OCI-LY1 (cell line): ENCODE data around the gene BBS12.

Source experiments
- H2AFZ ChIP-seq: fragments of 200-600 bp; sonication (generic), shearing (Covaris generic); 2 replicates; pipeline ENCODE4 v1.6.0; 2014; ENCODE audit warnings: antibody characterized with exemption, mild to moderate bottlenecking, low read length
- H3F3A ChIP-seq: fragments of 200-600 bp; sonication (generic), shearing (Covaris generic); 2 replicates; pipeline ENCODE4 v1.6.0; 2014; ENCODE audit warnings: mild to moderate bottlenecking, antibody characterized with exemption, low read length, moderate library complexity; ENCODE audit not compliant: insufficient read depth
- H3K27ac ChIP-seq: fragments of 200-600 bp; sonication (generic); 2 replicates; pipeline ENCODE4 v1.5.1; 2014; ENCODE audit warnings: low read length, mixed run types, mild to moderate bottlenecking, low read depth; ENCODE audit not compliant: poor library complexity, severe bottlenecking
- H3K27me3 ChIP-seq: fragments of 200-600 bp; sonication (generic); 2 replicates; pipeline ENCODE4 v1.6.0; 2014; ENCODE audit warnings: antibody characterized with exemption, mild to moderate bottlenecking, low read length, moderate library complexity; ENCODE audit not compliant: insufficient read depth
- H3K36me3 ChIP-seq: fragments of 200-600 bp; sonication (generic); 2 replicates; pipeline ENCODE4 v1.6.1; 2014; ENCODE audit warnings: mild to moderate bottlenecking, antibody characterized with exemption, low read length, moderate library complexity, mixed read lengths; ENCODE audit not compliant: insufficient read depth
- H3K4me1 ChIP-seq: fragments of 200-600 bp; sonication (generic); 2 replicates; pipeline ENCODE4 v1.5.1; 2014; ENCODE audit warnings: mild to moderate bottlenecking, low read length, moderate library complexity; ENCODE audit not compliant: insufficient read depth, severe bottlenecking
- H3K4me2 ChIP-seq: fragments of 200-600 bp; sonication (generic), shearing (Covaris generic); 2 replicates; pipeline ENCODE4 v1.6.1; 2014; ENCODE audit warnings: low read length
- H3K4me3 ChIP-seq: fragments of 200-600 bp; sonication (generic); 2 replicates; pipeline ENCODE4 v1.5.1; 2014; ENCODE audit warnings: low read length, low read depth, mild to moderate bottlenecking, mixed read lengths; ENCODE audit not compliant: poor library complexity, severe bottlenecking
- H3K79me2 ChIP-seq: fragments of 200-600 bp; shearing (Covaris generic); 2 replicates; pipeline ENCODE4 v1.6.1; 2016; ENCODE audit warnings: mixed run types, low read length, mixed read lengths; ENCODE audit not compliant: insufficient read depth
- H3K9ac ChIP-seq: fragments of 200-600 bp; sonication (generic), shearing (Covaris generic); 2 replicates; pipeline ENCODE4 v1.6.1; 2014; ENCODE audit warnings: mild to moderate bottlenecking, low read length, mixed read lengths
- H3K9me2 ChIP-seq: fragments of 200-600 bp; sonication (generic), shearing (Covaris generic); 2 replicates; pipeline ENCODE4 v1.6.1; 2014; ENCODE audit warnings: low read depth, mild to moderate bottlenecking, low read length, mixed read lengths
- H3K9me3 ChIP-seq: fragments of 200-600 bp; shearing (Covaris generic); 2 replicates; pipeline ENCODE4 v1.6.1; 2014; ENCODE audit warnings: low read length, mixed read lengths
- H4K20me1 ChIP-seq: fragments of 200-600 bp; sonication (generic), shearing (Covaris generic); 2 replicates; pipeline ENCODE4 v1.6.0; 2016; ENCODE audit warnings: mild to moderate bottlenecking, low read length; ENCODE audit not compliant: insufficient read depth
- EZH2 ChIP-seq: fragments of 200-600 bp; sonication (generic), shearing (Covaris generic); IDR thresholded peaks from 2 replicates; pipeline ENCODE4 v1.8.0; 2017; ENCODE audit warnings: borderline replicate concordance, mixed run types, mild to moderate bottlenecking, antibody characterized with exemption, low read length, moderate library complexity, mixed read lengths
- TF ChIP-seq, protein P1 (sequence below): fragments of 200-600 bp; sonication (generic), shearing (Covaris generic); IDR thresholded peaks from 2 replicates; pipeline ENCODE4 v1.5.1; 2017; ENCODE audit warnings: mild to moderate bottlenecking, antibody characterized with exemption, low read length, moderate library complexity, mixed read lengths

The BBS12 gene

DNA sequence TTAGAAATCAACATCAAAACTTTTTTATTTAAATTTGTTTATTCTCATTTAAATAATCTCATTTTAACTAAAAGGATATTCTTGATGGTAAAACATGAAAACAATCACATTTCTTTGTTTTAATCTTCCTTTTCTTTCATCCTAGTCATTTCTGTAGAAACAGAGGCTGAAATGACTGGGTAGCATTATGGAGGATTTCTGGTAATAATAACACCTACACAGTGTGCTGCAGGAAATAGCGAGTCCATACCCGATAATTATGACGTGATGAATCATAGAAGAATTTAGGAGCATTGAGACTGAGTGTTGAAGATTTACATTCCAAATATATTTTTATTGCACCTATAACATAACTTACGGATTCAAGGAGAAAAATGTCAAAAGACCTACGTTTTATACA is 31.4 kb upstream of the BBS12 start:
- Histone ChIP-seq H3K4me1 (no peaks in the 10 kb centered on the region), H3K9me3 (no peaks in the 10 kb centered on the region), H3K9ac (no peak overlapping the region), H3K79me2 (no peaks in the 10 kb centered on the region), H3F3A (no peaks in the 10 kb centered on the region), H3K4me3 (no peak overlapping the region), H3K36me3 (no peaks in the 10 kb centered on the region), H2AFZ (no peak overlapping the region), H4K20me1 (no peaks in the 10 kb centered on the region), H3K27me3 (no peaks in the 10 kb centered on the region), H3K9me2 (no peaks in the 10 kb centered on the region), H3K4me2 (no peak overlapping the region), H3K27ac (no peak overlapping the region)
- no peak for TF ChIP-seq EZH2
- TF ChIP-seq, protein P1, sequence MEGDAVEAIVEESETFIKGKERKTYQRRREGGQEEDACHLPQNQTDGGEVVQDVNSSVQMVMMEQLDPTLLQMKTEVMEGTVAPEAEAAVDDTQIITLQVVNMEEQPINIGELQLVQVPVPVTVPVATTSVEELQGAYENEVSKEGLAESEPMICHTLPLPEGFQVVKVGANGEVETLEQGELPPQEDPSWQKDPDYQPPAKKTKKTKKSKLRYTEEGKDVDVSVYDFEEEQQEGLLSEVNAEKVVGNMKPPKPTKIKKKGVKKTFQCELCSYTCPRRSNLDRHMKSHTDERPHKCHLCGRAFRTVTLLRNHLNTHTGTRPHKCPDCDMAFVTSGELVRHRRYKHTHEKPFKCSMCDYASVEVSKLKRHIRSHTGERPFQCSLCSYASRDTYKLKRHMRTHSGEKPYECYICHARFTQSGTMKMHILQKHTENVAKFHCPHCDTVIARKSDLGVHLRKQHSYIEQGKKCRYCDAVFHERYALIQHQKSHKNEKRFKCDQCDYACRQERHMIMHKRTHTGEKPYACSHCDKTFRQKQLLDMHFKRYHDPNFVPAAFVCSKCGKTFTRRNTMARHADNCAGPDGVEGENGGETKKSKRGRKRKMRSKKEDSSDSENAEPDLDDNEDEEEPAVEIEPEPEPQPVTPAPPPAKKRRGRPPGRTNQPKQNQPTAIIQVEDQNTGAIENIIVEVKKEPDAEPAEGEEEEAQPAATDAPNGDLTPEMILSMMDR = no peak

DNA sequence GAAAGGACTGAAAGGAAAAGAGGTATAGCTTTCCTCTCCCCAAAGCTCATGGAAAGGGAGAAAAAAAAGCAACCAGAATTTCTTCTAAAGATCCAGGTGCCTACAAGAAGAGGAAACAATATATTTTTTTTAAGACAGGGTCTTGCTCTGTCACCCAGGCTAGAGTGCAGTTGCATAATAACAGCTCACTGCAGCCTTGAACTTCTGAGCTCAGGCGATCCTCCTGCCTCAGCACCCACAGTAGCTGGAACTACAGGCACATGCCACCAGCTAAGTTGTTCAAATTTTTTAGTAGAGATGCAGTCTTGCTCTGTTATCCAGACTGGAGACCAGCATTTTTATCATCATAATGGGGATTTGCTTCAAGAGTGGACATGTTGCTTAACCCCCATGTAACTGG is 30.5 kb upstream of the BBS12 start:
- no peak overlapping the region for H3K27ac ChIP-seq
- H3K4me2 ChIP-seq = no peak overlapping the region
- no peaks in the 10 kb centered on the region for H3K79me2 ChIP-seq
- no peaks in the 10 kb centered on the region for H3F3A ChIP-seq
- H3K4me3 ChIP-seq = no peak overlapping the region
- no peaks in the 10 kb centered on the region for H3K27me3 ChIP-seq
- H3K9me2 ChIP-seq = no peaks in the 10 kb centered on the region
- H3K9me3 ChIP-seq = no peaks in the 10 kb centered on the region
- H3K36me3 ChIP-seq = no peaks in the 10 kb centered on the region
- H2AFZ ChIP-seq = no peak overlapping the region
- H4K20me1 ChIP-seq = no peaks in the 10 kb centered on the region
- no peak overlapping the region for H3K9ac ChIP-seq
- no peaks in the 10 kb centered on the region for H3K4me1 ChIP-seq
- TF ChIP-seq, protein P1 = no peak
- TF ChIP-seq EZH2 = no peak

DNA sequence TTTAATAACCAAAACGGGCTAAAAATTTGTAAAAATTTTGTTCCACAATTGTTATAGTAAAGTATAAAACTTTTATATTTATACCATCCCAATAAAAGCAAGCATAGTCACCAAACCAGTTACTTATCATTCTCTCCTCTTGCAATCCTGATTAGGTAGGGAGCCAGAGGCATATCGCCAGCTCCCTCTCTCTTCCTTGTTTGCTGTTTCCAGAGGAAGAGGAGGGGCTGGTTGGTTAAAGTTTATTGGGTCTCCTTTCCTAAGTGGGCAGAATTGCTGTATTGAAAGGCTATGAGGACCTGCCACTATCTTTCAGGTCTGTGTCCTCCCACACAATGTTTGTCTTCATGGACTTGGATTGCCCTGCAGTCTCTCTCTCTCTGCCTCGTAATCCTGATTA is 29.6 kb upstream of the BBS12 start:
- no peak overlapping the region for H2AFZ ChIP-seq

More for the DNA sequence above, 29.6 kb upstream of the BBS12 start:
- Histone ChIP-seq H4K20me1 (no peaks in the 10 kb centered on the region), H3K4me3 (no peak overlapping the region), H3K36me3 (no peaks in the 10 kb centered on the region), H3K4me2 (no peak overlapping the region), H3K27ac (no peak overlapping the region), H3K79me2 (no peaks in the 10 kb centered on the region), H3K9ac (no peak overlapping the region), H3K9me3 (no peaks in the 10 kb centered on the region), H3K27me3 (no peaks in the 10 kb centered on the region), H3F3A (no peaks in the 10 kb centered on the region), H3K9me2 (no peaks in the 10 kb centered on the region), H3K4me1 (no peaks in the 10 kb centered on the region)
- TF ChIP-seq, protein P1 = no peak
- no peak for TF ChIP-seq EZH2
